ENCODE results near the gene IPO11.

DNA sequence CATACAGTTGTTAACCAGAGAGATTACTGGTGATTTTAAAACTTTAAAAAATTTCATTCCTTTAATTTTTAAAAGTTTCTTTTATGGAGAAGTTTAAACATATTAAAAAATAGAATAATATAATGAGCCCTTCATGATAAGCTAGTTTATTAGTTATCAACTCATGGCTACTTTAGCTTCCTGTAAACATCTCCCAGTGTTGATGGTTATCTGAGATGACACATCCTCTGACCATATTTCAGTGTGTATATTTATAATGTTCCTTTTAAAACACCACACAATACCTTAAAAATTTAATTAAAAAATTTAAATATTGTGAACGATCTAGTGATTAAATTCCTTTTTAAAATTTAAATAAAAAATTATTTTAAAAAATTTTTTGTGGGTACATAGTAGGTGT, 74.1 kb downstream of the IPO11 start:
- TF ChIP-seq, protein P1, sequence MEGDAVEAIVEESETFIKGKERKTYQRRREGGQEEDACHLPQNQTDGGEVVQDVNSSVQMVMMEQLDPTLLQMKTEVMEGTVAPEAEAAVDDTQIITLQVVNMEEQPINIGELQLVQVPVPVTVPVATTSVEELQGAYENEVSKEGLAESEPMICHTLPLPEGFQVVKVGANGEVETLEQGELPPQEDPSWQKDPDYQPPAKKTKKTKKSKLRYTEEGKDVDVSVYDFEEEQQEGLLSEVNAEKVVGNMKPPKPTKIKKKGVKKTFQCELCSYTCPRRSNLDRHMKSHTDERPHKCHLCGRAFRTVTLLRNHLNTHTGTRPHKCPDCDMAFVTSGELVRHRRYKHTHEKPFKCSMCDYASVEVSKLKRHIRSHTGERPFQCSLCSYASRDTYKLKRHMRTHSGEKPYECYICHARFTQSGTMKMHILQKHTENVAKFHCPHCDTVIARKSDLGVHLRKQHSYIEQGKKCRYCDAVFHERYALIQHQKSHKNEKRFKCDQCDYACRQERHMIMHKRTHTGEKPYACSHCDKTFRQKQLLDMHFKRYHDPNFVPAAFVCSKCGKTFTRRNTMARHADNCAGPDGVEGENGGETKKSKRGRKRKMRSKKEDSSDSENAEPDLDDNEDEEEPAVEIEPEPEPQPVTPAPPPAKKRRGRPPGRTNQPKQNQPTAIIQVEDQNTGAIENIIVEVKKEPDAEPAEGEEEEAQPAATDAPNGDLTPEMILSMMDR (IDR thresholded peaks at IDR 0.05): no peak
- TF ChIP-seq POLR2A (IDR thresholded peaks at IDR 0.05): no peak
- no peak for TF ChIP-seq EP300 (IDR thresholded peaks at IDR 0.05)
